Esophagus squamous epithelium (tissue), 4 donors: Measurements from ENCODE around the gene MAP3K12.

ENCODE experiments used
- CTCF ChIP-seq, 6 experiments: fragments of 450-650 bp in 4 of 6; fragments of 200-600 bp in 2 of 6; sonication (generic) in 2 of 6; IDR thresholded peaks; one replicate each; pipeline ENCODE4 v1.5.1; 2016 to 2019; ENCODE audit warnings: antibody characterized with exemption in 6 of 6, mild to moderate bottlenecking in 4 of 6, moderate library complexity in 4 of 6
- POLR2A ChIP-seq, 4 donors: fragments of 450-650 bp; IDR thresholded peaks; one replicate each; pipeline ENCODE4 v1.6.1; 2017; ENCODE audit warnings: antibody characterized with exemption in 4 of 4, mild to moderate bottlenecking in 4 of 4, moderate library complexity in 3 of 4

GRCh38 chr12:53498235-53498630 is 1.0 kb downstream of the MAP3K12 start:
- TF ChIP-seq CTCF (IDR thresholded peaks at IDR 0.05) (no peak), POLR2A (IDR thresholded peaks at IDR 0.05) (no peak)
